Measurements from ENCODE around the gene FLT3LG.

FLT3LG gene

GRCh38 chr19:49473868-49474541 is at the start of gene FLT3LG:
TSS of gene FLT3LG (plus strand) at chr19:49474215. CDS start at chr19:49474640, 425 bp downstream.
- peak; percentile 96 for DNase-seq

- DNase-seq = no peak
These were observed 48.8 kb upstream of the FLT3LG start, which contains the start of gene GFY for GRCh38 chr19:49425178-49425577. TSS of gene GFY (plus strand) at chr19:49425388. CDS start at chr19:49426431, 1,043 bp downstream.

GRCh38 chr19:49425922-49426592 is 48.0 kb upstream of the FLT3LG start:
- DNase-seq = no peak

- DNase-seq = no peak
These were observed 46.7 kb upstream of the FLT3LG start for GRCh38 chr19:49427339-49427738.

- DNase-seq = peak; percentile 31
These were observed 46.0 kb upstream of the FLT3LG start for GRCh38 chr19:49427855-49428546.

- DNase-seq = no peak
These were observed 45.2 kb upstream of the FLT3LG start for GRCh38 chr19:49428547-49429451.

GRCh38 chr19:49430172-49430677 is 43.8 kb upstream of the FLT3LG start:
- DNase-seq = no peak

GRCh38 chr19:49430678-49431329 is 43.2 kb upstream of the FLT3LG start:
- no peak for DNase-seq

GRCh38 chr19:49431330-49431749 is 42.7 kb upstream of the FLT3LG start:
- peak; percentile 38 for DNase-seq

- peak; percentile 43 for DNase-seq
These were observed 41.6 kb upstream of the FLT3LG start for GRCh38 chr19:49432141-49433073.

- no peak for DNase-seq
These were observed 40.6 kb upstream of the FLT3LG start for GRCh38 chr19:49433240-49433901.

GRCh38 chr19:49434907-49435583 is 39.0 kb upstream of the FLT3LG start:
- no peak for DNase-seq

GRCh38 chr19:49435670-49436069 is 38.3 kb upstream of the FLT3LG start:
- no peak for DNase-seq

- peak; percentile 63 for DNase-seq
These were observed 37.5 kb upstream of the FLT3LG start for GRCh38 chr19:49436381-49437017.

- no peak for DNase-seq
These were observed 36.8 kb upstream of the FLT3LG start for GRCh38 chr19:49437231-49437630.

- DNase-seq = no peak
These were observed 35.8 kb upstream of the FLT3LG start for GRCh38 chr19:49438261-49438660.

GRCh38 chr19:49439836-49440235 is 34.2 kb upstream of the FLT3LG start:
- no peak for DNase-seq

- DNase-seq = no peak
These were observed 33.4 kb upstream of the FLT3LG start for GRCh38 chr19:49440439-49441209.
